RWPE1 (cell line): Measurements from ENCODE around the gene RIPOR3.
"Not testable (repeated sequence)": the region's sequence is repeated elsewhere in the genome, so short reads cannot be mapped to it uniquely, and the experiment has no call there.

Experiments used
- CTCF ChIA-PET: fragments of 350-600 bp; sonication (Branson Sonifier 250); formaldehyde crosslinking; extraction: SDS; loops from one replicate; lab custom pipeline; 2021; lab: Yijun Ruan, JAX
- POLR2A ChIA-PET: fragments of 400-600 bp; formaldehyde crosslinking; extraction: SDS; loops from one replicate; lab custom pipeline; 2020; ENCODE audit warnings: antibody characterized with exemption; ENCODE audit not compliant: low non-redundant PET; lab: Yijun Ruan, JAX
- DNase-seq: peaks from one replicate; pipeline ENCODE4 v3.0.0; 2012; ENCODE audit warnings: low spot score
- H3K27ac ChIP-seq: fragments of 450-650 bp; 2 replicates; pipeline ENCODE4 v1.5.1; 2017
- CTCF ChIP-seq: fragments of 450-650 bp; conservative IDR thresholded peaks from 2 replicates; pipeline ENCODE4 v1.5.1; 2017; ENCODE audit warnings: low read depth, mild to moderate bottlenecking

RIPOR3 gene

GRCh38 chr20:50671626-50672025, 19.7 kb downstream of the RIPOR3 start:
- TF ChIP-seq CTCF: no peak
- ChIA-PET CTCF (no interaction called here), POLR2A (interaction anchor here (0.6 kb wide), 1 partner anchor 57 kb away, joined by 3 read pairs; no protein-coding TSS in a partner anchor)
- DNase-seq: no peak
- no peak overlapping the region for H3K27ac ChIP-seq

DNA sequence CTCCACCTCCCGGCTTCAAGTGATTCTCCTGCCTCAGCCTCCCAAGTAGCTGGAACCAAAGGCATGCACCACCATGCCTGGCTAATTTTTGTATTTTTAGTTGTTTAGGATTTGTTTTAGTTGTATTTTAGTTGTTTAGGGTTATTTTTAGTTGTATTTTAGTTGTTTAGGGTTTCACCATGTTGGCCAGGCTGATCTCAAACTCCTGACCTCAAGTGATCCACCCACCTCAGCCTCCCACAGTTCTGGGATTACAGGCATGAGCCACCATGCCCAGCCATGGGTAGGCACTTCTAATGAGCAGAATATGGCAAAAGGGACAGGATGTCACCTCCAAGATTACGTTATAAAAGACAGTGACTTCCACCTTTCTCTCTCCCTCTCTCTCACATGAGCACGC, 20.3 kb downstream of the RIPOR3 start:
- DNase-seq, POLR2A ChIA-PET, H3K27ac ChIP-seq: not testable (repeated sequence)
- CTCF ChIA-PET: interaction anchor here (1.2 kb wide), 1 partner anchor 35 kb away, joined by 4 read pairs; no protein-coding TSS in a partner anchor

GRCh38 chr20:50670126-50670862, 21.0 kb downstream of the RIPOR3 start:
- peak; percentile 89 for DNase-seq
- H3K27ac ChIP-seq: no peak overlapping the region
- no peak for TF ChIP-seq CTCF
- POLR2A ChIA-PET: no interaction called here
- CTCF ChIA-PET: interaction anchor here (0.5 to 1.2 kb wide), 3 partner anchors 35 to 195 kb away, joined by 3 to 4 read pairs (median 4); no protein-coding TSS in a partner anchor

- CTCF ChIA-PET: interaction anchor here (0.6 to 1.0 kb wide), 2 partner anchors 20 to 43 kb away, joined by 3 to 5 read pairs; no protein-coding TSS in a partner anchor
- POLR2A ChIA-PET: interaction anchor here (0.7 kb wide), 1 partner anchor 82 kb away, joined by 11 read pairs; no protein-coding TSS in a partner anchor
- H3K27ac ChIP-seq: no peak overlapping the region
- no peak for DNase-seq
- no peak for TF ChIP-seq CTCF
These were observed 22.5 kb downstream of the RIPOR3 start for GRCh38 chr20:50668798-50669197.

- ChIA-PET CTCF (interaction anchor here (0.6 to 1.0 kb wide), 2 partner anchors 20 to 43 kb away, joined by 3 to 5 read pairs; no protein-coding TSS in a partner anchor), POLR2A (interaction anchor here (0.5 kb wide), 1 partner anchor 66 kb away, joined by 3 read pairs; no protein-coding TSS in a partner anchor)
- DNase-seq: no peak
- no peak for TF ChIP-seq CTCF
- H3K27ac ChIP-seq: no peak overlapping the region
These were observed 23.0 kb downstream of the RIPOR3 start for GRCh38 chr20:50668326-50668725.

DNA sequence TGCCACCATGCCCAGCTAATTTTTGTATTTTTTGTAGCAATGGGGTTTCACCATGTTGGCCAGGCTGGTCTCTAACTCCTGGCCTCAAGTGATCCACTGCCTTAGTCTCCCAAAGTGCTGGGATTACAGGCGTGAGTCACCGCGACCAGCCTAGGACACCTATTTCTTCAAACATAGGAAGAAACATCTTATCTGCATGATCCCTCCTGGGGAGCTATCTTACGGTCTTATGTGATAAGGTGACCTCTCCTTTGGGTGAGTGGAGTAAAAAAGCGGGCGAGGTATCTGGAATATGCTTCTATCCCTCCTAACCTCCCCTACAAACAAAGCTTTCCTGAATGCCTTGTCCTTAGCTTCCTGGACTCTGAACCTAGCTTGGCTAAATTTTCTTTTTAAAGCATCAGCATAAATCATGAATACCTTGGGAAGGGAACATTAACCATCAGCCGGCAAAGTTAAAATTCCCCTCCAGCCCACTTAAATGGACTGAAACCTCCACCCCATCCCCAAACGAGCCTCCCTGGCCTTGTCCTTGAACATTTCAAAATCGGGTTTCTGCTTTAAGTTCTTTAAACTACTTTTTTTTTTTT, 24.5 kb downstream of the RIPOR3 start:
- ChIA-PET CTCF (interaction anchor here (0.5 to 0.7 kb wide), 4 partner anchors 45 to 243 kb away, joined by 3 to 6 read pairs (median 4); no protein-coding TSS in a partner anchor), POLR2A (no interaction called here)
- no peak overlapping the region for H3K27ac ChIP-seq
- no peak for DNase-seq
- no peak for TF ChIP-seq CTCF
